HL-60 (cell line): ENCODE results near the gene TMEM179.

Experiments
- DNase-seq, 2 experiments: peaks; one replicate each; pipeline ENCODE4 v3.0.0-alpha.2; 2010 to 2020; ENCODE audit warnings: low read depth in 1 of 2, low spot score in 1 of 2
- H3K27ac ChIP-seq: fragments of 250-450 bp; sonication (Bioruptor Pico); replicated peaks from 2 replicates; pipeline ENCODE4 v1.5.1; 2020; ENCODE audit warnings: mild to moderate bottlenecking, moderate library complexity
- H3K27me3 ChIP-seq: fragments of 250-450 bp; sonication (Bioruptor Pico); 2 replicates; pipeline ENCODE4 v1.5.1; 2021; ENCODE audit warnings: mild to moderate bottlenecking, moderate library complexity; ENCODE audit not compliant: insufficient read depth, poor library complexity, severe bottlenecking
- H3K4me3 ChIP-seq: replicated peaks from 2 replicates; pipeline ENCODE4 v1.5.1; 2011; ENCODE audit warnings: mild to moderate bottlenecking, control low read depth, low read length; ENCODE audit not compliant: insufficient read depth
- GABPA ChIP-seq: IDR thresholded peaks from 2 replicates; pipeline ENCODE4 v1.6.1; 2012; ENCODE audit warnings: low read depth
- POLR2AphosphoS5 ChIP-seq: IDR thresholded peaks from 2 replicates; pipeline ENCODE4 v1.6.1; 2012; ENCODE audit warnings: low read depth
- SPI1 ChIP-seq: IDR thresholded peaks from 2 replicates; pipeline ENCODE4 v1.6.1; 2012; ENCODE audit warnings: low read depth, mild to moderate bottlenecking, borderline replicate concordance
- TF ChIP-seq, protein P1 (sequence below): IDR thresholded peaks from 2 replicates; pipeline ENCODE4 v1.6.1; 2012; ENCODE audit warnings: low read depth; ENCODE audit not compliant: insufficient replicate concordance
- TF ChIP-seq, protein P2 (sequence below): IDR thresholded peaks from one replicate; pipeline ENCODE4 v1.5.1; 2011; ENCODE audit warnings: low read length, control low read depth, inconsistent platforms; ENCODE audit not compliant: insufficient read depth

Gene TMEM179

DNA sequence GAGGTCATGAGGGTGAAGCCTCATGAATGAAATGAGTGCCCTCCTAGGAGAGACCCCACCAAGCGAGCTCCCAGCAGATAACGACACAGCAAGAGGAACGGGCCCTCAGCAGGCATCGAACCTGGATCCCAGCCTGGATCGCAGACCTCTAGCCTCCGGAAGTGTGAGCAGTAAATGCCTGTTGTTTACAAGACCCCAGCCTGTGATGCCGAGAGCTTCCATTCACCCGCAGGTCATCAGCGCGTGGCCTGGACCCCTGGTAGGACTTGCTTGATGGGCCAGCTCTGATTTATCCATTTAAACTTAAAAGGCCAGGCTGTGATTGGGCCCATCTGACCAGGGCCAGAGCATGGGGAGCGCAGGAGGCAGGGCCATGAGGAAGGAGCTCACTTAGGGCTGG, 7.0 kb downstream of the TMEM179 start:
- Histone ChIP-seq H3K4me3 (no peak overlapping the region), H3K27ac (no peak overlapping the region), H3K27me3 (no peaks in the 10 kb centered on the region)
- DNase-seq, result no peak
- TF ChIP-seq POLR2AphosphoS5, result no peak
- no peak for TF ChIP-seq GABPA
- TF ChIP-seq SPI1, result no peak
- TF ChIP-seq, protein P1, sequence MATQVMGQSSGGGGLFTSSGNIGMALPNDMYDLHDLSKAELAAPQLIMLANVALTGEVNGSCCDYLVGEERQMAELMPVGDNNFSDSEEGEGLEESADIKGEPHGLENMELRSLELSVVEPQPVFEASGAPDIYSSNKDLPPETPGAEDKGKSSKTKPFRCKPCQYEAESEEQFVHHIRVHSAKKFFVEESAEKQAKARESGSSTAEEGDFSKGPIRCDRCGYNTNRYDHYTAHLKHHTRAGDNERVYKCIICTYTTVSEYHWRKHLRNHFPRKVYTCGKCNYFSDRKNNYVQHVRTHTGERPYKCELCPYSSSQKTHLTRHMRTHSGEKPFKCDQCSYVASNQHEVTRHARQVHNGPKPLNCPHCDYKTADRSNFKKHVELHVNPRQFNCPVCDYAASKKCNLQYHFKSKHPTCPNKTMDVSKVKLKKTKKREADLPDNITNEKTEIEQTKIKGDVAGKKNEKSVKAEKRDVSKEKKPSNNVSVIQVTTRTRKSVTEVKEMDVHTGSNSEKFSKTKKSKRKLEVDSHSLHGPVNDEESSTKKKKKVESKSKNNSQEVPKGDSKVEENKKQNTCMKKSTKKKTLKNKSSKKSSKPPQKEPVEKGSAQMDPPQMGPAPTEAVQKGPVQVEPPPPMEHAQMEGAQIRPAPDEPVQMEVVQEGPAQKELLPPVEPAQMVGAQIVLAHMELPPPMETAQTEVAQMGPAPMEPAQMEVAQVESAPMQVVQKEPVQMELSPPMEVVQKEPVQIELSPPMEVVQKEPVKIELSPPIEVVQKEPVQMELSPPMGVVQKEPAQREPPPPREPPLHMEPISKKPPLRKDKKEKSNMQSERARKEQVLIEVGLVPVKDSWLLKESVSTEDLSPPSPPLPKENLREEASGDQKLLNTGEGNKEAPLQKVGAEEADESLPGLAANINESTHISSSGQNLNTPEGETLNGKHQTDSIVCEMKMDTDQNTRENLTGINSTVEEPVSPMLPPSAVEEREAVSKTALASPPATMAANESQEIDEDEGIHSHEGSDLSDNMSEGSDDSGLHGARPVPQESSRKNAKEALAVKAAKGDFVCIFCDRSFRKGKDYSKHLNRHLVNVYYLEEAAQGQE, result no peak
- TF ChIP-seq, protein P2, sequence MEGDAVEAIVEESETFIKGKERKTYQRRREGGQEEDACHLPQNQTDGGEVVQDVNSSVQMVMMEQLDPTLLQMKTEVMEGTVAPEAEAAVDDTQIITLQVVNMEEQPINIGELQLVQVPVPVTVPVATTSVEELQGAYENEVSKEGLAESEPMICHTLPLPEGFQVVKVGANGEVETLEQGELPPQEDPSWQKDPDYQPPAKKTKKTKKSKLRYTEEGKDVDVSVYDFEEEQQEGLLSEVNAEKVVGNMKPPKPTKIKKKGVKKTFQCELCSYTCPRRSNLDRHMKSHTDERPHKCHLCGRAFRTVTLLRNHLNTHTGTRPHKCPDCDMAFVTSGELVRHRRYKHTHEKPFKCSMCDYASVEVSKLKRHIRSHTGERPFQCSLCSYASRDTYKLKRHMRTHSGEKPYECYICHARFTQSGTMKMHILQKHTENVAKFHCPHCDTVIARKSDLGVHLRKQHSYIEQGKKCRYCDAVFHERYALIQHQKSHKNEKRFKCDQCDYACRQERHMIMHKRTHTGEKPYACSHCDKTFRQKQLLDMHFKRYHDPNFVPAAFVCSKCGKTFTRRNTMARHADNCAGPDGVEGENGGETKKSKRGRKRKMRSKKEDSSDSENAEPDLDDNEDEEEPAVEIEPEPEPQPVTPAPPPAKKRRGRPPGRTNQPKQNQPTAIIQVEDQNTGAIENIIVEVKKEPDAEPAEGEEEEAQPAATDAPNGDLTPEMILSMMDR, result no peak

DNA sequence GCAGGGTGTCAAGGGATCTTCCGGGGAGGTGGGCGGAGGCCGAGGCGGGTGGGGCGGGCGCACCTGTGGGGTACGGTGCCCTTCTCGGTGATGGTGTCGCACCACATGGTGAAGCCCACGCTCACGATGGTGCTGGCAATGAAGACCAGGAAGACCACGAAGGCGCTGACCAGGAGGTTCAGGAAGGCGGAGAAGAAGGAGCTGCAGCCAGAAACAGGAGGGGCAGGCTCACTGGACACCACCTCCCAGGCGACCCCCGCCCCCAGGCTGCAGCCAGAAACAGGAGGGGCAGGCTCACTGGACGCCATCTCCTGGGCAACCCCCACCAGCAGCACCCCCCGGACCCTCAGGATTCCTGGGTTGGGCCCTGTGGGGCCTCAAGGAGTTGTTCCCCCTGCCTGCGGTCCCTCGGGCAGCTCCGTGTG, 7.6 kb downstream of the TMEM179 start:
- Histone ChIP-seq H3K27me3 (no peaks in the 10 kb centered on the region), H3K4me3 (no peak overlapping the region), H3K27ac (no peak overlapping the region)
- DNase-seq, result no peak
- TF ChIP-seq GABPA (no peak), SPI1 (no peak), POLR2AphosphoS5 (no peak)
- TF ChIP-seq, protein P2, result no peak
- TF ChIP-seq, protein P1, result no peak

DNA sequence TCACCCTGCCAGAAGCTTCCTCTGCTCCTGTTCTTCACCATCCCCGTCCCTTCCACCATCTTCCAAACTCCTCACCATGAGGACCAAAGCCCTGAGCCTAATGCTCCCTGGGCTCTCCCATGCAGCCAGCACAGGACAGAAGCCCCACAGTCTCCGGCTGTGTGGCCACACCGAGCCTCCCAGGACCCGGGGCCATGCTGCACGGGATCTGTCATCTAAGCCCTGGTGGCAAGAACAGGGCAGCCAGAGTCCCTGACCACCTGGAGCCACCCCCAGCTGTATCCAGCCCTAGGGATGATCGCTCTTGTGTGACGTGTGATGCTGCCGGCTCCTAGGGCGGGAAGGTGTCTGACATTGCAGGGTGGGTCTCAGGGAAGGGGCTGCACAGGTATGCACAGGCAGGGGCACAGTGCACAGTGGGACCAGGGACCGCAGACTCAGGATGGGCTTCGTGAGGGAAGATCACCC, 8.1 kb downstream of the TMEM179 start:
- DNase-seq, result no peak
- Histone ChIP-seq H3K4me3 (no peak overlapping the region), H3K27ac (no peak overlapping the region), H3K27me3 (no peaks in the 10 kb centered on the region)
- TF ChIP-seq, protein P2, result no peak
- no peak for TF ChIP-seq SPI1
- no peak for TF ChIP-seq GABPA
- TF ChIP-seq, protein P1, result no peak
- no peak for TF ChIP-seq POLR2AphosphoS5
